ENCODE measurements around the gene TMEM91. TPM values are rescaled to one million over a fixed set of nuclear protein-coding genes. Genes with fewer than 3 reads are reported as not detected.

The TMEM91 gene
- total and polyA plus RNA-seq, 2 of the 8 experiments (the other 6 are each of a cell fraction or from before 2014, with no cell fraction given), result 5.3 to 7.4 TPM

DNA sequence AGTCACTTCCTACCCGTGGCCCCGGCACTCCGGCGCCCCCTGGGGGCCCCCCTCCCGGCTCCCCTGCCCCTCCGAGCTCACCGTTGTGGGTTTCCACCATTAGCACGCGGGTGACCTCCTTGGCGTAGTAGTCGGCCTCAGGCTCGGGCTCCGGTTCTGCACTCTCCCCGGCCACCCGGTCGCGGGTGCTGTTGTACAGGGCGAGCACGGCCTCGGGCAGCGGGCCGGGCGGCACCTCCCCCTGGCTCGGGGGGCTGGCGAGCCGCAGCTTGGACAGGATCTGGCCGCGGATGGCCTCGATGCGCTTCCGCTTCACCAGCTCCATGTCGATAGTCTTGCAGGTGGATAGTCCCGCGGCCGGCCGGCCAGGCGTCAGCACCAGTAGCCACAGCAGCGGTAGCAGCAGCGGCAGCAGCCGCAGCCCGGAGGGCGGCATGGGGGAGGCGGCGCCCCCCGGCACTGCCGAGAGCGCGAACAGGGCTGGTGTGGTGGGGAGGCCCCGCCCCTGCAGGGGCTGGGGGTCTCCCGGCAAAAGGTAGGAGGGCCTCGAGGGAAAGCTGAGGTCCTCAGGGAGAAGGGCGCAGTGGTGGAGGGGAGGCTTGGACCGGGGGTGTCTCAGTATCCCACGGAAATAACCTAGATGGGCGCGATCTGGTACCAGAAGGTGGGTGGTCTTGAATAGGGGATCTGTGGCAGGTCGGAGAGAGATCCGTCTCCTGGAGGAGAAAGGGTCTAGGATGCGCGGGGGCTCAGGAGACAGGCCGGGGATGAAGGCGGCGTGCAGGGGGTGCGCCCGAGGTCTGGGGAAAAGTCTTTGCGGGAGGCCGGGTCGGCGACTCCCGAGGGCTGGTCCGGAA, 23.5 kb upstream of the TMEM91 start (continued):
- no peak for TF ChIP-seq RFX5 (IDR thresholded peaks at IDR 0.05; ENCODE audit: borderline replicate concordance, low read depth, low read length)
- TF ChIP-seq, protein P1, sequence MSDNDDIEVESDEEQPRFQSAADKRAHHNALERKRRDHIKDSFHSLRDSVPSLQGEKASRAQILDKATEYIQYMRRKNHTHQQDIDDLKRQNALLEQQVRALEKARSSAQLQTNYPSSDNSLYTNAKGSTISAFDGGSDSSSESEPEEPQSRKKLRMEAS (IDR thresholded peaks at IDR 0.05), result peak; percentile 34; the same call in 1 of the 2 replicates
- no peak for TF ChIP-seq SIX5 (IDR thresholded peaks at IDR 0.05; ENCODE audit: low read depth, low read length)
- no peak for TF ChIP-seq BACH1 (IDR thresholded peaks at IDR 0.05; ENCODE audit: low read length)

Measured in H1 (cell line).